HK-2 (cell line): ENCODE measurements around the gene TIPIN.

Source experiments
- DNase-seq: peaks from one replicate; pipeline ENCODE4 v3.0.0-alpha.2; 2018; ENCODE audit not compliant: unreplicated experiment

TIPIN gene

GRCh38 chr15:66302489-66303278 lies 53.8 kb downstream of the TIPIN start:
- no peak for DNase-seq

DNA sequence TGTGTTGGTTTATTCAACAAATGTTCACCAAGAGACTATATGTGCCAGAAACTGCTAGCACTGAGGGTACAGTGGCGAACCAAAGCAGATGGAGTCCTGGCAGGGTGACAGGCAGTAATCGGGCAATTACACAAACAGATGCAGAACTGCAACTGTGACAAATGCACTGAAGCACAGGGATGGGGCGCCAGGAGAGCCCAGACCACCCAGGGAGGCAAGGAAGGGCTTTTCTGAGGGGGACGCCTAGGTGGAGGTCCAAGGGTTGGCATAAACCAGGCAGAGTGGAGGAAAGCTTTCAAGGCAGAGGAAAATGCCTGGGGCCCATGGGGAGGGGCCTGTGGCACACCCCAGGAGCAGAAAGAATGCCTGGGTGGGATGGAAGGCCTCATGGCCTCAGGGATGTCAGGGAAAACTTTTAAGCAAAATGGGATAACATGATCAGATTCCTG lies 57.7 kb downstream of the TIPIN start:
- DNase-seq, result no peak

- DNase-seq, result no peak
These were observed 60.3 kb downstream of the TIPIN start for GRCh38 chr15:66296186-66296585.

DNA sequence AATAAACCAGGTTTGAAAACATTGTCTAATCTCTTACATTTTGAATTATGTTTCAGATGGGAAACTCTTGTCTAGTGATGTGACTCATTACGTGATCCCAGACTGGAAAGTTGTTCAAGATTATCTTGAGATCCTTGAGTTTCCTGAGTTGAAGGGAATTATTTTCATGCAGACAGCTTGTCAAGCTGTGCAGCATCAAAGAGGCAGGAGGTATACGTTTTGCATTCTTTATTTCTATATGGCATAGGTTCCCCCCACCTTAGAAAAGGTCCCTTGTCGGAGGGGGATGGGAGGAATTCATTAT lies 61.6 kb downstream of the TIPIN start:
- DNase-seq, result no peak

DNA sequence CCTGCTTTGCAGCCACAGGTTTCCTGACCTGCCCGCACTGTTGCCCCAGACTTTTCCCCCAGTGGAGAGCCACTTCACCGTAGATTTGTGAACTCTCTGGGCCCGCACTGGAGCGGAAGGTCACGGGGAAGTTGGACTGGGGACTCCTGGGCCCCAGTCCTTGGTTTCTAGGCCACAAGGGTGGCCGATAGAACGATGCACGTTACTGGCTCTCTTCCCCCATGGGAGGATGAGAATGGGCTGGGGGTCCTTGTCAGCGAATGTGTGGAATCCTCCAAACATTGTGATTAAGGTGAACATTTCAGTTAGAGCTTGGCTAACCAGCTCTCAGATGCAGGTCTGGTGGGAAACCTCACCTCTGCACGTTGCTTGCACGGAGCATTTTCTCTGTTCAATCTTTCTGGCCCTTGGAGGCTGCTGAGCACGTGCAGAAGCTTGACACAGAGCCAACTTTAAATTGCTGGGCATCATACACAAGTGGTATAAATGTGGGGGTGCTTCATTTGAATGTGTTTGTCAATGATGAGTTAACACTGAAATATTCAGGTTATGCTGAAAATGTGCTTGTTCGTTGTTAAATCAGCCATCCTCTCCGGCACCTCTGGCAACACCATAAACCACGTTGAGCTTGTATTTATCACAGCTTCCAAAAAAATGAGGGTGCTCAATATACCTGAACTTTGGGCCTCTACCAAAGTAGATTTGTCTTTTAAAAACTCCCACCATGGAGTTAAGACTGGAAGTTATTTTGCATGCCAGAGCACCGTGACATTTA lies 62.1 kb downstream of the TIPIN start:
- peak; percentile 41 for DNase-seq

DNA sequence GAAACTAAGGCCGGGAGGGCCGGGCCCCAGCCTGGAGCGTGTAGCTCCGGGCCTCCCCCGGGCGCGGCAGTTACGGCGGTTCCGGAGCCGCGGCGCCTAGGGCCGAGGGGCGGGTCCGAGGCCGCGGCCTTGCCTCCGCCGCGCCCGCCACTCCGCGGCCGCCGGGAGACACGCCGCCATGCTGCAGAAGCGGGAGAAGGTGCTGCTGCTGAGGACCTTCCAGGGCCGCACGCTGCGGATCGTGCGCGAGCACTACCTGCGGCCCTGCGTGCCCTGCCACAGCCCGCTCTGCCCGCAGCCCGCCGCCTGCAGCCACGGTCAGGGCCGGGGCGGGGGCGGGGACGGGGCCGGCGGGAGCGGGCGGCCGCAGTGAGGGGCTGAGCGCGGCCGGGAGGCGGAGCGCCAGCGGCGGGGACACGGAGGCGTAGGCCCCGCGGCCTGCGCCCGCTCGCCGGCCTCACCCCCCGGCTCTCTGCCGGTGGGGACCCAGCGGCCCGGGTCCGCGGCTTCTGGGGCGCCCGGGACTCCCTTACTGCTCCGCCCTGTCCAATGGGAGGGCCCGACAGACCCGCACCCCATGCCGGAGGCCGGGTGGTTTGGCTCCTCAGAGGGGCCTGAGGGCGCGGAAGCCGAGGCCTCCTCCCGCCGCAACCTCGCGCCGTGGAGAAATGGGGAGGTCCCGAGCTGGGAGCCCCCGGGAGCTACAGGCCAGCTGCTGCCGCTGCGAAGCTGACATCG lies 62.9 kb downstream of the TIPIN start, which contains the start of gene DIS3L:
TSS of gene DIS3L (plus strand) at position 150 of the 738 bp plus-strand sequence. CDS start at position 179, 29 bp downstream.
- peak; percentile 50 for DNase-seq

DNA sequence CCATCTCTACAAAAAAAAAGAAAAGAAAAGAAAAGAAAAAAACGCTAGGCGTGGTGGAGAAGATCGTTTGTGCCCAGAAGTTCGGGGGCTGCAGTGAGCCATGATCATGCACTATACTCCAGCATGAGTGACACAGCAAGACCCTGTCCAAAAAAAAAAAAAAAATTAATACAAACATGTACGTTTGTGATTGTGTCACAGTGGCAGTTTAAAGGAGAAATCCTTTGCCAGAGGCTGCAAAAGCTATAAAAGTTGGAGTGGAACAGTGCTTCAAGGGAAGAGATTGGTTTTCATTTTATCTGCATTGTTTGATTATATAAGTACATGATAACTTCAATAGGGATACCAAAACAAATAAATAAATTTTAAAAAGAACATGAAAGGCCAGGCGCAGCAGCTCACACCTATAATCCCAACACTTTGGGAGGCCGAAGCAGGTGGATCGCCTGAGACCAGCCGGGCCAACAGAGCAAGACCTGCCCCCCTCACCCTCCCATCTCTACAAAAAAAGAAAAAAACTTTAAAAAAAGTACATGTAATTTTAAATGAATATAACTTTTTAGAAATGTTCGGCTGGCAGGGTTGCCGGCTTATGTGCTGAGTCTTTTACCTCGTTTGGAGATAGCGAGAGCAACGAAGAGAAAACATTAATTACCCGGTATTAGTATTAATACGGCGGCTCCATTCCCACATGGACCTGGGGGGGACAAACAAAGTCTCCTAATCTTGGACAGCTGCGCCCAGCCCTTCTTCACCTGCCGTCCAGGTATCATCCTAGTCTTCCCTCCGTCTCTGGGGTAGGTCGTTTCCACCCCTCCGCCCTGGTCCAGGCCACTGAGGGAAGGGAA lies 63.7 kb downstream of the TIPIN start:
- DNase-seq, result no peak

- DNase-seq, result no peak
These were observed 64.5 kb downstream of the TIPIN start for GRCh38 chr15:66291816-66292570.

DNA sequence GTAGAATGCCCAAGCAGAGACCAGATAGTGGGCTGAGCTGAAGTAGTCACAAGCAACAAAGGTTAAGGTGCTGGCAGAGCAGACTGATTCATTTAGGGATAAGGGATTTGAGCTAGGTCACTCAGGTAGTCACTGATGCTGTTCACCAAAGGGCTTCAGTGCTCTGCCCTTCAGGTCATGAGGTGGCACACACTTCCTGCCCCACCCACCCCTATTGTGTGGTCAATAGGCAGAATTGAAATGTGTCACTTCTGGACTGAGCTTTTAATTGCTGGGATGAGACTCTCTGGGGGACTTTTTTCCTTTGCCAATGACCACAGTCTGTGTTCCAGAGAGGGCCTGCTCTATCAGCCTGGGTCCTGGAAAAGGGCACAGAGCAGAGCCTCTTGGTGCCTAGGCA lies 66.0 kb downstream of the TIPIN start:
- DNase-seq, result no peak

- no peak for DNase-seq
These were observed 66.5 kb downstream of the TIPIN start for GRCh38 chr15:66290007-66290406.

GRCh38 chr15:66288551-66289185 lies 67.8 kb downstream of the TIPIN start:
- DNase-seq, result no peak

- DNase-seq, result no peak
These were observed 68.4 kb downstream of the TIPIN start for GRCh38 chr15:66288093-66288492.

DNA sequence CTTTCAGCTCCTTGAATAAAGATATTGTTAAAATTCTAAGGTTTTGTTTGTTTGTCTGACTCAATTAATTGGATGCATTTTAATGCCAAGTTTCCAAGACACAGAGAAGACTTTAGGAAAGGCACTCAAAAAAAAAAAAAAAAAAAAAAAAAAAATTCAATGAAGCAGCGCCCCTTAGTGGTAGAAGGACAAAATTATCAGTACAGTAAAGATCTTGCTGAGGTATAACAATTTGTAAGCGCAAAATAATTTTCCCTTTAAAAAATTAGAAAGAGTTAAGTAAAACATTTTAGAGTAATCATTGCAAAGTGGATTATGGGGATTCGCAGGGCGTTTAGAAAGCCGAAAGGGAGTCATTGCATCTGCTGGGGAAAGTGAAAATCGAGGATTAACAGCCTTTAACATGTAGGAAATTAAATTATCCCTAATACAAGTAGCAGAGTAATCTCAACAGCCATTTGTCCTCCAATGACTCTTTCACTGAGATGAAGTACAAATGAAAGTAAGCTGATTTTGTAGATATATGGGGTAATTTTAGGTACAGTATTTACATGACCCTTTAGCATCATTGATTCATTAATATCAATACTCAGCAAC lies 68.9 kb downstream of the TIPIN start:
- no peak for DNase-seq
